Loucy (cell line): ENCODE results near the gene DLG2.

ENCODE experiments used
- EZH2phosphoT487 ChIP-seq: fragments of 200-600 bp; IDR thresholded peaks from 2 replicates; pipeline ENCODE4 v1.6.1; 2018; ENCODE audit warnings: antibody characterized with exemption, mild to moderate bottlenecking, moderate library complexity, borderline replicate concordance
- TF ChIP-seq, protein P1 (sequence below): fragments of 200-600 bp; sonication (generic); conservative IDR thresholded peaks from 2 replicates; pipeline ENCODE4 v1.5.1; 2014; ENCODE audit warnings: mild to moderate bottlenecking, antibody characterized with exemption, low read length

DNA sequence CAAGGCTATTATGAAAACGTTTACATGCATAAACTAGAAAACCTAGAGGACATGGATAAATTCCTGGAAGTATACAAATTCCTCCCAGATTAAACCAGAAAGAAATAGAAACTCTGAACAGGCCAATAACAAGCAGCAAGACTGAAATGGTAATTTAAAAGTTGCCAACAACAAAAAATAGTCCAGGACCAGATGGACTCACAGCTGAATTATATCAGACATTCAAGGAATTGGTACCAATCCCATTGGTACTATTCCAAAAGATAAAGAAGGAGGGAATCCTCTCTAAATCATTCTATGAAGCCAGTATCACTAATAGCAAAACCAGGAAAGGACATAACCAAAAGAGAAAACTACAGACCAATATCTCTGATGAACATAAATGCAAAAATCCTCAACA is 236.0 kb downstream of the DLG2 start:
- TF ChIP-seq, protein P1, sequence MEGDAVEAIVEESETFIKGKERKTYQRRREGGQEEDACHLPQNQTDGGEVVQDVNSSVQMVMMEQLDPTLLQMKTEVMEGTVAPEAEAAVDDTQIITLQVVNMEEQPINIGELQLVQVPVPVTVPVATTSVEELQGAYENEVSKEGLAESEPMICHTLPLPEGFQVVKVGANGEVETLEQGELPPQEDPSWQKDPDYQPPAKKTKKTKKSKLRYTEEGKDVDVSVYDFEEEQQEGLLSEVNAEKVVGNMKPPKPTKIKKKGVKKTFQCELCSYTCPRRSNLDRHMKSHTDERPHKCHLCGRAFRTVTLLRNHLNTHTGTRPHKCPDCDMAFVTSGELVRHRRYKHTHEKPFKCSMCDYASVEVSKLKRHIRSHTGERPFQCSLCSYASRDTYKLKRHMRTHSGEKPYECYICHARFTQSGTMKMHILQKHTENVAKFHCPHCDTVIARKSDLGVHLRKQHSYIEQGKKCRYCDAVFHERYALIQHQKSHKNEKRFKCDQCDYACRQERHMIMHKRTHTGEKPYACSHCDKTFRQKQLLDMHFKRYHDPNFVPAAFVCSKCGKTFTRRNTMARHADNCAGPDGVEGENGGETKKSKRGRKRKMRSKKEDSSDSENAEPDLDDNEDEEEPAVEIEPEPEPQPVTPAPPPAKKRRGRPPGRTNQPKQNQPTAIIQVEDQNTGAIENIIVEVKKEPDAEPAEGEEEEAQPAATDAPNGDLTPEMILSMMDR: no peak
- no peak for TF ChIP-seq EZH2phosphoT487
